Large intestine (tissue), 3 donors: ENCODE results near the gene SEC24D. TPM values are rescaled to one million over a fixed set of nuclear protein-coding genes. Genes with fewer than 3 reads are reported as not detected.
A peak's percentile ranks its signal among the peaks of the same experiment; 100 is the strongest.

Source experiments
- DNase-seq, 2 donors: peaks; one replicate each; pipeline versions ENCODE4 v3.0.0 to v3.0.0-alpha.2; 2013
- H3K27ac ChIP-seq: one replicate; pipeline ENCODE4 v1.5.1; 2013; ENCODE audit warnings: low read length
- H3K27me3 ChIP-seq: 2 replicates; pipeline ENCODE4 v1.6.1; 2013; ENCODE audit warnings: low read length; ENCODE audit not compliant: control insufficient read depth, insufficient read depth
- H3K36me3 ChIP-seq: 2 replicates; pipeline ENCODE4 v1.6.1; 2013; ENCODE audit warnings: low read length; ENCODE audit not compliant: control insufficient read depth, insufficient read depth
- H3K4me1 ChIP-seq: one replicate; pipeline ENCODE4 v1.6.1; 2013; ENCODE audit warnings: low read length; ENCODE audit not compliant: control insufficient read depth, insufficient read depth
- H3K4me3 ChIP-seq: one replicate; pipeline ENCODE4 v1.5.1; 2013; ENCODE audit warnings: low read length
- H3K9me3 ChIP-seq: one replicate; pipeline ENCODE4 v1.6.1; 2013; ENCODE audit warnings: mild to moderate bottlenecking, low read depth, low read length, moderate library complexity; ENCODE audit not compliant: control insufficient read depth
- WGBS: methylation state at CpG from one replicate; pipeline ENCODE4 v1.1.5; 2013; ENCODE audit warnings: low lambda C conversion rate; ENCODE audit not compliant: insufficient coverage; 5-methylcytosine and 5-hydroxymethylcytosine counted together
- polyA plus RNA-seq: library from polyadenylated mRNA; unstranded; fragments of 120-200 nt; gene quantifications from one replicate; pipeline ENCODE4 v1.2.1, GENCODE V29; 2013

SEC24D gene
- polyA plus RNA-seq, 1 donor: 61.5 TPM

DNA sequence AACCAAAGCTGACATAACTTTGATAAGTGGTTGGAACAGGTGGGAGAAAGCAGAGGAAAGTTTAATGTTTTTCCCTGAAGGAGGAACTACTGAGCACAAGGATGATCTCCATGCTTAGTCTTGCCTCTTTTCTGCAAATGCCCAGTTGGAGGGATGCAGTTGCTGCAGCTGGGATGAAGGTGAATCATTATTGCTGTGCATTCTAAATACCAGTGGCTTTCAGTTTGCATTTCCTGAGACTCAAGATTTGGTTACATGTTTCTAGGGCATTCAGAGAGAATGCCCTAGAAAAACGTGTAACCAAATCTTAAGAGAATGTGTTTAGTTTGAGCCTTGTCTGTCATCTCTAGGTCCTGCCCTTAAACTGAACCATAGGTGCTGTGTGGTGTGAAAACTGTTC lies 108.6 kb downstream of the SEC24D start:
- DNase-seq: no peak
- H3K9me3 ChIP-seq: no peaks in the 10 kb centered on the region
- 80% methylated on average over 1 of the region's 1 CpG for WGBS
- no peaks in the 10 kb centered on the region for H3K27me3 ChIP-seq
- H3K27ac ChIP-seq: no peak overlapping the region
- H3K4me1 ChIP-seq: no peaks in the 10 kb centered on the region
- peaks cover 67% of the 10 kb centered on the region for H3K36me3 ChIP-seq
- H3K4me3 ChIP-seq: no peak overlapping the region

DNA sequence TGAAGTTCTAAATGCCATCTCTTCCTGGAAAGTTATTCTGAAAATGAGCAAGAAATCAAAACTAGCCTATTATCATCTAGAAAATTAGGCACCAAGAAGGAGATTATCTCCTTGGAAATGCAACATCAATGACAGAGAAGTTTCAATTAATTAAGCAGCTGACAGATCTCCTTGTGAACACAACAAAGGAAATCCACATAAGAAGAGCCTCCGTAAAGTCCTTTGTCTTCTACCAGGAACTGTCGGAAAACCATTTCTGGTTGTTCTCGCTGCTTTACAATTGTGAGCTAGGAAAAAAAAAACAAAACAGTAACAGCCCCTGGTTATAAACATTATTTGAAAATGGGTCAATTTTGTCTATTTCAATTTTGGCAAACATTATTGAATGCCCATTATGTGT lies 112.6 kb downstream of the SEC24D start:
- Histone ChIP-seq H3K4me3 (no peak overlapping the region), H3K4me1 (no peaks in the 10 kb centered on the region), H3K36me3 (peaks cover 56% of the 10 kb centered on the region), H3K9me3 (no peaks in the 10 kb centered on the region), H3K27ac (no peak overlapping the region), H3K27me3 (no peaks in the 10 kb centered on the region)
- WGBS: no CpG with 5 or more reads among the region's 3 CpGs
- no peak for DNase-seq

DNA sequence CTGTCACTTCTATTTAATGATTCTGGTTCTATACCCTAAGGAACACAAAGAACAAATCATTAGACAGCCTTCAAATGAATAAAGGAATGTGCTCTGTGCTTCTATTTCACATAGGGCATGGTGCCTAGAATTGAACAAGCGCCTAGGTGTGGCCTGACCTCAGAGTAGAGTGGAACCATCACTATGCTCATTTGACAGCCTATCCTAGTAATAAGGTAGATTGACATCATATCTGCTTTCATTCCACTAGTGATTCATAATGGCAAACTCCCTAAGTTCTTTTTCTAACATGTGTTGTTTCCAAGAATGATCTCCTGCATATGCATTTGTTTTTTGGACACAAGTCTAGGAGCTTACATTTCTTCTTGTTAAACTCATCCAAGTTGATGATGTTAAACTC lies 114.2 kb downstream of the SEC24D start:
- H3K27ac ChIP-seq: no peak overlapping the region
- H3K36me3 ChIP-seq: peaks cover 46% of the 10 kb centered on the region
- 100% methylated on average over 1 of the region's 1 CpG for WGBS
- H3K9me3 ChIP-seq: no peaks in the 10 kb centered on the region
- H3K4me3 ChIP-seq: no peak overlapping the region
- no peaks in the 10 kb centered on the region for H3K4me1 ChIP-seq
- H3K27me3 ChIP-seq: no peaks in the 10 kb centered on the region
- no peak for DNase-seq

DNA sequence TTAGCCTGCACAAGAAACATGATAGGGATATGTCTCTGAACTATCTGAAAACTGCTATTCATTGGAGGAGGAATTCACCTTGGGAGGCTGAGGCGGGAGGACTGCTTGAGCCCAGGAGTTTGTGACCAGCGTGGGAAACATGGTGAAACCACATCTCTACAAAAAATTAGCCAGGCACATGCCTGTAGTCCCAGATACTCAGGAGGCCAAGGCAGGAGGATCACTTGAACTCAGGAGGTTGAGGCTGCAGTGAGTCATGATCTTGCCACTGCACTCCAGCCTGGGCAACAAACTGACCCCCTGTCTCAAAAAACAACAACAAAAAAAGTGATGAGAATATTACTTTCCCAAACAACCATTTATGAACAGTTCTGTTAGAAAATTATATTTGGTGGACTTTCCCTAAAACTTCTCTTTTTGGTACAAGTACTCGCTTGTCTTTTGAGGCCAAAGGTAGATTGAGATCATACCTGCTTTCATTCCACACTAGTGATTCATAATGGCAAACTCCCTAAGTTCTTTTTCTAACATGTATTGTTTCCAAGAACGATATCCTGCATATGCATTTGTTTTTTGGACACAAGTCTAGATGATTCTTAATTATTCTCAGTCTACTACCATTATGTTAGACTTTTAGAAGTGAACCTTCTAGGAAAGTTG lies 117.3 kb downstream of the SEC24D start:
- 100% methylated on average over 1 of the region's 4 CpGs for WGBS
- Histone ChIP-seq H3K27ac (no peak overlapping the region), H3K36me3 (peaks cover 22% of the 10 kb centered on the region), H3K27me3 (no peaks in the 10 kb centered on the region), H3K4me3 (no peak overlapping the region), H3K9me3 (no peaks in the 10 kb centered on the region), H3K4me1 (no peaks in the 10 kb centered on the region)
- no peak for DNase-seq

DNA sequence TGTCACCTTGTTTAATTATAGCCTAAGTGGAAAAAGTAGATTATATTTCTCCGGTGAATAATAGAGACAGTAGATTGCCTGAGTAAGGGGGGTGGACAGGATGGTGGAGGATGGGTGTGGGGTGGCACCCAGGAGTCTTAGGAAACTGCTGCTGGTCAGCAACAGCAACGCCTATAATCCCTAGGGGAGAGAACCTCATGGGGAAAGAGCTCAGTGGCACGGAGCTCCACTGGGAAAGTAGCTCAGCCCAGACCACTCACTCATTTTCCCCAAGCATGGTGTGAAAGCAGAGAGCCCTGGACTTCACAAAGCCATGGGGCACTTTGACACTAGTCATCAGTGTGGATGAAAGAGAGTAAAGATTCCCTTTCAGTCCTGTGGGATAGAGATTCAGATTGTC lies 119.6 kb downstream of the SEC24D start:
- no CpG with 5 or more reads among the region's 3 CpGs for WGBS
- DNase-seq: no peak
- H3K4me3 ChIP-seq: no peak overlapping the region

DNA sequence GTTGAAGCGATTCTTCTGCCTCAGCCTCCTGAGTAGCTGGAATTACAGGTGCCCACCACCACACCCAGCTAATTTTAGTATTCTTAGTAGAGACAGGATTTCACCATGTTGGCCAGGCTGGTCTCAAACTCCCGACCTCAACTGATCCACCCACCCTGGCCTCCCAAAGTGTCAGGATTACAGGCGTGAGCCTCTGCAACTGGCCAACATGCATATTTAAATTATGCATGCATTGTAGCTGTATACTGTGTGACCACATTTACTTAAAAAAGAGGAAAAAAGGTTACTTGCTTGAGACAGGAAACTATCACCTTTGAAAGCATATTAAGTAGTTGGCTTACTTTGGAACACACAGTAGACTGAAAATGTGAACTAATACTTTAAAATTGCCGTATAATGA lies 121.2 kb downstream of the SEC24D start:
- H3K27me3 ChIP-seq: no peaks in the 10 kb centered on the region
- H3K36me3 ChIP-seq: peaks cover 25% of the 10 kb centered on the region
- no CpG with 5 or more reads among the region's 4 CpGs for WGBS
- DNase-seq: no peak
- H3K27ac ChIP-seq: no peak overlapping the region
- H3K4me1 ChIP-seq: no peaks in the 10 kb centered on the region
- H3K4me3 ChIP-seq: no peak overlapping the region
- H3K9me3 ChIP-seq: no peaks in the 10 kb centered on the region

More for the DNA sequence above, 119.6 kb downstream of the SEC24D start:
- Histone ChIP-seq H3K36me3 (peaks cover 23% of the 10 kb centered on the region), H3K4me1 (no peaks in the 10 kb centered on the region), H3K9me3 (no peaks in the 10 kb centered on the region), H3K27ac (no peak overlapping the region), H3K27me3 (no peaks in the 10 kb centered on the region)

DNA sequence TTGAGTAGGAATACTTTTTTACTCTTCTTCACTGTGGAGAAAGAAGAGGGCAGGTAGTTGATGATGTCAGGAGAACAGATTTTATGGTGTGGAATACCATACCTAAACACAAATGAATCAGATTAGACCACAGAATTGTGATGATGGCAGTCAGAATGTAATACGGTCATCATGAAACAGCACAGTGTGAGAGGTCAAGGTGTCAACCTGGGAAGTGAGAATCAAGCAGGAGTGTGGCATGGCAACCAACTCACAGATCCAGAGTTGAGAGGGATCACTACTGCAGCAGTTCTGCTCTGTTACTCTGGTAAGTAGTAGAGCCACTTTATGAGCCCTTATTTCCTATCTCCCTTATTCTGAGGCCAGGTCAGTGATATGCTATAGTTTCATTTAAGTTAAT lies 123.1 kb downstream of the SEC24D start:
- WGBS: no CpG with 5 or more reads among the region's 1 CpG
- H3K36me3 ChIP-seq: peaks cover 27% of the 10 kb centered on the region
- H3K4me1 ChIP-seq: no peaks in the 10 kb centered on the region
- no peaks in the 10 kb centered on the region for H3K27me3 ChIP-seq
- no peak for DNase-seq
- no peaks in the 10 kb centered on the region for H3K9me3 ChIP-seq
- no peak overlapping the region for H3K27ac ChIP-seq
- H3K4me3 ChIP-seq: no peak overlapping the region

DNA sequence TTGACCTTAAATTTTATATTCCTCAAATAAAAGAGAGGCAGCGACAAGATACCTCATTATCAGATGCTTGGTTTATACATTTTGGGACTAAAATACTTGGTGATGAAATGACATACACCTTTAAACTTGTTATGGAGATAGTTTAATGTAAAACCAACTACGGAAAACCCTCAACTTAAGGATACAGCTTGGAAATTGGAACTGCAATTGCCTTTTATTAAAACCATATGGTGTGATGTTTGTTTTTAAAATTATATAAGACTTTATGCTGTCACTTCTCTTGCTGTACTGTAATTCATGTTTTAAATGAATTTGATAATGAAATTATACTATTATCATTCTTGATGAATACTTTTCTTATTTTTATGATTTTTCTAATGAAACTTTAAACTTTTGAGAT lies 124.9 kb downstream of the SEC24D start:
- Histone ChIP-seq H3K27me3 (no peaks in the 10 kb centered on the region), H3K9me3 (no peaks in the 10 kb centered on the region), H3K27ac (no peak overlapping the region), H3K4me3 (no peak overlapping the region), H3K4me1 (no peaks in the 10 kb centered on the region), H3K36me3 (peaks cover 35% of the 10 kb centered on the region)
- DNase-seq: no peak
- 100% methylated on average over 1 of the region's 2 CpGs for WGBS

DNA sequence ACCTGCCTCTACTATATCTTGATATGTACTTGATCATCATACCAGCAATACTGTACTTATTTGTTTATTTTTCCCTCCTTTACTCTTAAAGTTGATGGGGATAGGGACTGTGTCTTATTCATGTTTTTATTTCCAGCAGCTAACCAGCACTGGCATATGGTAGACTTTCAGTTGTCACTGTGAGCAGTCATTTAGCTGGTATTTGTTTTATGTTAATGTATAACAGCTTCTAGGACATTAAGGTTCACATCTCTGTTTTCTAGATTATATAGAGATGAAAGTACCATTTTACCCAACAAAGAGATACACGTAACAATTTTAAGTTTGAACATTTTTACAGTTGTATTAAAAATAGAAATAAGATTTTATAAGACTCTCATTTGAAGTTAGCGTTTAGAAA lies 132.8 kb downstream of the SEC24D start:
- Histone ChIP-seq H3K27me3 (no peaks in the 10 kb centered on the region), H3K27ac (no peak overlapping the region), H3K36me3 (peaks cover 41% of the 10 kb centered on the region), H3K9me3 (no peaks in the 10 kb centered on the region), H3K4me3 (no peak overlapping the region), H3K4me1 (no peaks in the 10 kb centered on the region)
- DNase-seq: peak in 1 of 2 donors; percentile 29
- 33% methylated on average over 1 of the region's 2 CpGs for WGBS

DNA sequence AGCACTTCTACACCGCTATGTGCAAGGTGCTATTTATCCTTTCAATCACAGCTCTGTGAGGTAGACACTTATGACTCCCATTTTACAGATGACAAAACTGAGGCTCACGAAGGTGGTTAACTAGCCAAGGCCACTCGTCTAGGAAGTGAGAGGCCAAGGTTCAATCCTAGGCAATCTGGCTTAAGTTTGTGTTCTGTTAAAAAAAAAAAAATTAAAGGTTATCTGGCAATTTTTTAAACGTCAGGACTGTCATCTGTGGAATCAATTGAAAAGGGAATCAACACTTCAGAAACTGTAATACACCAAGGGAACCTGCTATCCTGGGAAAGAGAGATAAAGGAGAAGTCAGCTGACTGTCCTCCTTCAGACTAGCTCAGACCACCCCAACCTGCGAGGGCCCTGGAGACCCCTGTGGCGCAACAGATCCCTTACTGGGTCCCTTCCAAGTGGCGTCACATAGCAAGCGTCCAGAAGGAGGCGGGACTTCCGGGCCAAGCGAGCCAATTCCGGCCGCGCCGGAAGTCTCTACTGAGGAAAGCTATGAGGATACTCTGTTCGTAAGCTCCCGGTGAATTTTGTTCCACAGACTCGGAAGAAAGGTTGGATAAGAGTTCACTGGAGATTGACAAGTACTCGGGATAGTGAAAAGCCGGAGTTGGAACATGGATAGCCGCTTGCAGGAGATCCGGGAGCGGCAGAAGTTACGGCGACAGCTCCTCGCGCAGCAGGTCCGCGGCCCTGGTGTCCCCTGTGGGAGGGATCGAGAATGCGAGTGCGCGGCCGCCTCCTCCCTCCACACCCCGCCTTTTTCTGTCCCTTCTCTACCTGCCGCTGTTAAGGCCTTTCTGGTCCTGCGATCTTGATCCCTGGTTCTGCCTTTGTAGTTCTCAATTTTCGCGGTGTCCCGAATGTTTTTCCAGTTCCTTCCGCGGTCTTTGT lies 150.8 kb downstream of the SEC24D start, which contains the start of gene METTL14:
METTL14 (plus strand) TSS at position 520 of the 939 bp plus-strand sequence; CDS start at position 663, 143 bp downstream.
- H3K4me3 ChIP-seq: peak within 1 kb of the TSS; percentile 84
- peak within 1 kb of the TSS; percentile 91 for H3K27ac ChIP-seq
- H3K9me3 ChIP-seq: no peaks in the 10 kb centered on the region
- peaks cover 12% of the 10 kb centered on the region for H3K4me1 ChIP-seq
- WGBS: no CpG with 5 or more reads among the region's 42 CpGs
- peaks cover 15% of the 10 kb centered on the region for H3K36me3 ChIP-seq
- DNase-seq: peak; percentile 93 to 97
- no peaks in the 10 kb centered on the region for H3K27me3 ChIP-seq
